HepG2 (cell line): ENCODE data around the gene ABCC8. TPM values are rescaled to one million over a fixed set of nuclear protein-coding genes. Genes with fewer than 3 reads are reported as not detected.

Experiments
- ATAC-seq: fragments of 200-7000 bp; cut with Tn5 transposase; 3 replicates; pipeline ENCODE4 v1.9.1; 2020; ENCODE audit warnings: mild to moderate bottlenecking, moderate library complexity
- BruUV-seq: library from RNA; stranded (reverse); fragments of 400-500 nt; replicated peaks from 2 replicates; lab custom pipeline; 2021; lab: Mats Ljungman, UMichigan
- CTCF ChIA-PET: fragments of 300-600 bp; formaldehyde crosslinking; extraction: SDS; loops from one replicate; lab custom pipeline; 2021; ENCODE audit warnings: low total read pairs, inconsistent platforms, low intra/inter-chr PET ratio; lab: Yijun Ruan, JAX
- POLR2A ChIA-PET: fragments of 350-600 bp; sonication (Branson Sonifier 250); formaldehyde crosslinking; loops from one replicate; lab custom pipeline; 2020; ENCODE audit warnings: antibody characterized with exemption, inconsistent platforms; lab: Yijun Ruan, JAX
- DNase-seq: peaks from one replicate; pipeline ENCODE4 v3.0.0-alpha.2; 2015; ENCODE audit warnings: low spot score
- FAIRE-seq: peaks from 3 replicates; lab custom pipeline; 2011; peaks lifted over from hg19 to GRCh38; lab: Jason Lieb, UNC
- H2AFZ ChIP-seq: one replicate; pipeline ENCODE4 v1.6.1; 2011; ENCODE audit warnings: low read length, inconsistent platforms
- H3K27ac ChIP-seq: fragments of 300-600 bp; 3 replicates; pipeline ENCODE4 v1.8.0; 2011; ENCODE audit warnings: mixed run types, mild to moderate bottlenecking, mixed read lengths, low read length, inconsistent platforms; ENCODE audit not compliant: insufficient read depth; ENCODE audit errors: extremely low read length
- H3K27me3 ChIP-seq, 2 experiments: fragments of 200-600 bp in 1 of 2; 2 replicates in 1 of 2; 3 replicates in 1 of 2; pipeline versions ENCODE4 v1.6.0 to v1.8.0; 2011; ENCODE audit warnings: low read length in 2 of 2, mild to moderate bottlenecking in 2 of 2, moderate library complexity in 2 of 2, inconsistent platforms in 1 of 2; ENCODE audit not compliant: insufficient read depth in 2 of 2, control insufficient read depth in 1 of 2
- H3K36me3 ChIP-seq, 2 experiments: fragments of 200-600 bp in 1 of 2; replicated peaks in 1 of 2; 2 replicates in 1 of 2; 3 replicates in 1 of 2; pipeline versions ENCODE4 v1.5.1 to v1.8.0; 2011; ENCODE audit warnings: low read length in 2 of 2, inconsistent platforms in 1 of 2; ENCODE audit not compliant: insufficient read depth in 2 of 2, control insufficient read depth in 1 of 2
- H3K4me1 ChIP-seq: 2 replicates; pipeline ENCODE4 v1.5.1; 2012; ENCODE audit warnings: low read length, inconsistent platforms; ENCODE audit not compliant: insufficient read depth
- H3K4me2 ChIP-seq: 2 replicates; pipeline ENCODE4 v1.6.0; 2011; ENCODE audit warnings: low read depth, low read length, inconsistent platforms
- H3K4me3 ChIP-seq, 3 experiments: fragments of 200-600 bp in 1 of 3; sonication (generic), shearing (Covaris generic) in 1 of 3; replicated peaks in 1 of 3; 2 replicates each; pipeline ENCODE4 v1.5.1; 2011 to 2016; ENCODE audit warnings: low read length in 3 of 3, inconsistent platforms in 2 of 3, low read depth in 2 of 3, mild to moderate bottlenecking in 2 of 3, control low read depth in 1 of 3, mixed read lengths in 1 of 3; ENCODE audit not compliant: insufficient read depth in 1 of 3
- H3K79me2 ChIP-seq: one replicate; pipeline ENCODE4 v1.6.1; 2011; ENCODE audit warnings: low read length, inconsistent platforms; ENCODE audit not compliant: insufficient read depth
- H3K9ac ChIP-seq: 2 replicates; pipeline ENCODE4 v1.6.0; 2011; ENCODE audit warnings: mild to moderate bottlenecking, low read depth, low read length, inconsistent platforms; ENCODE audit not compliant: insufficient read depth
- H3K9me3 ChIP-seq: 2 replicates; pipeline ENCODE4 v1.5.1; 2012; ENCODE audit warnings: mild to moderate bottlenecking, low read length
- H4K20me1 ChIP-seq: 2 replicates; pipeline ENCODE4 v1.6.0; 2011; ENCODE audit warnings: inconsistent platforms, mild to moderate bottlenecking, low read length, moderate library complexity; ENCODE audit not compliant: insufficient read depth
- ARID3A ChIP-seq: IDR thresholded peaks from 2 replicates; pipeline ENCODE4 v1.6.1; 2012; ENCODE audit warnings: low read depth, low read length, improper control_type of control experiment
- DR1 ChIP-seq: sonication (generic); formaldehyde crosslinking; IDR thresholded peaks from 2 replicates; pipeline ENCODE4 v1.8.0; 2021; ENCODE audit warnings: mild to moderate bottlenecking, missing genetic modification reagents, inconsistent platforms
- GMEB2 ChIP-seq: IDR thresholded peaks from 2 replicates; pipeline ENCODE4 v1.6.1; 2016; ENCODE audit warnings: missing biosample characterization, missing genetic modification reagents, low read depth
- HNRNPK ChIP-seq: fragments of 200-400 bp; formaldehyde crosslinking; IDR thresholded peaks from 2 replicates; pipeline ENCODE4 v1.6.1; 2018; ENCODE audit warnings: low read length, low read depth, moderate library complexity, mild to moderate bottlenecking; ENCODE audit not compliant: poor library complexity, severe bottlenecking
- JUNB ChIP-seq: sonication (generic); formaldehyde crosslinking; IDR thresholded peaks from 2 replicates; pipeline ENCODE4 v1.8.0; 2022; ENCODE audit warnings: missing genetic modification reagents, mild to moderate bottlenecking, borderline replicate concordance
- KLF9 ChIP-seq: IDR thresholded peaks from 2 replicates; pipeline ENCODE4 v1.6.1; 2016; ENCODE audit warnings: low read depth
- SUZ12 ChIP-seq: fragments of 150-350 bp; IDR thresholded peaks from 2 replicates; pipeline ENCODE4 v1.6.1; 2014; ENCODE audit warnings: low read depth, low read length
- ZFP37 ChIP-seq: sonication (generic); formaldehyde crosslinking; IDR thresholded peaks from 2 replicates; pipeline ENCODE4 v1.4.0; 2020; ENCODE audit warnings: missing genetic modification reagents, borderline replicate concordance
- ZNF18 ChIP-seq: sonication (generic); formaldehyde crosslinking; IDR thresholded peaks from 2 replicates; pipeline ENCODE4 v1.8.0; 2022; ENCODE audit warnings: mild to moderate bottlenecking, missing genetic modification reagents; ENCODE audit not compliant: insufficient replicate concordance
- ZNF235 ChIP-seq: sonication (generic); formaldehyde crosslinking; IDR thresholded peaks from 2 replicates; pipeline ENCODE4 v1.8.1; 2023; ENCODE audit warnings: mild to moderate bottlenecking, missing genetic modification reagents, borderline replicate concordance
- ZNF30 ChIP-seq: sonication (generic); formaldehyde crosslinking; IDR thresholded peaks from 2 replicates; pipeline ENCODE4 v1.5.0; 2020; ENCODE audit warnings: mild to moderate bottlenecking, missing genetic modification reagents
- ZNF362 ChIP-seq: sonication (generic); formaldehyde crosslinking; IDR thresholded peaks from 2 replicates; pipeline ENCODE4 v1.4.0; 2020; ENCODE audit warnings: missing genetic modification reagents, mild to moderate bottlenecking, borderline replicate concordance
- ZNF367 ChIP-seq: sonication (generic); formaldehyde crosslinking; IDR thresholded peaks from 2 replicates; pipeline ENCODE4 v1.4.0; 2020; ENCODE audit warnings: missing genetic modification reagents, borderline replicate concordance
- ZNF512 ChIP-seq: sonication (generic); formaldehyde crosslinking; IDR thresholded peaks from 2 replicates; pipeline ENCODE4 v1.4.0; 2020; ENCODE audit warnings: mild to moderate bottlenecking, missing genetic modification reagents
- ZNF839 ChIP-seq: sonication (generic); formaldehyde crosslinking; IDR thresholded peaks from 2 replicates; pipeline ENCODE4 v1.4.0; 2020; ENCODE audit warnings: missing genetic modification reagents, mild to moderate bottlenecking, borderline replicate concordance
- WGBS: methylation state at CpG from one replicate; pipeline ENCODE4 v1.1.6; 2017; ENCODE audit warnings: low lambda C conversion rate; 5-methylcytosine and 5-hydroxymethylcytosine counted together
- in situ Hi-C: cut with HindIII; loops from 2 replicates; pipeline ENCODE4 v1.10.0; 2017; ENCODE audit warnings: low pct_unique_long_range_greater_than_20kb; ENCODE audit not compliant: extremely low pct_ligation_motif_present
- intact Hi-C: fragments of 100-400 bp; cut with micrococcal nuclease; formaldehyde crosslinking; loops from one replicate; pipeline ENCODE4 v1.10.0; 2022; ENCODE audit not compliant: unreplicated experiment
- polyA plus RNA-seq, 8 experiments: library from polyadenylated mRNA; depleted of rRNA in 3 of 8; stranded (reverse) in 7 of 8; unstranded in 1 of 8; fragments of >200 nt; fragmentation: Illumina TruSeq in 4 of 8; extraction: Trizol in 4 of 8; gene quantifications; 2 replicates each; pipeline versions ENCODE4 v1.2.1 to v1.2.3, GENCODE V29; 2011 to 2016; ENCODE audit warnings: low read depth in 4 of 8, missing spikeins in 1 of 8, mixed read lengths in 1 of 8; ENCODE audit not compliant: insufficient read depth in 1 of 8
- total RNA-seq, 5 experiments: library from RNA; depleted of rRNA; stranded (reverse); fragments of >200 nt; fragmentation: Illumina TruSeq; extraction: Trizol; gene quantifications; 2 replicates each; pipeline ENCODE4 v1.2.3, GENCODE V29; 2016; ENCODE audit warnings: low read depth in 1 of 5

Gene ABCC8
- total and polyA plus RNA-seq, 2 of the 13 experiments (the other 11 are each of a cell fraction or from before 2014, with no cell fraction given), result not detected

- FAIRE-seq (no peak), ATAC-seq (no peak), DNase-seq (no peak)
- Histone ChIP-seq H3K27ac (no peak overlapping the region), H3K79me2 (no peaks in the 10 kb centered on the region), H3K27me3 (peaks cover 1 to 44% of the 10 kb centered on the region in 2 experiments; a peak in 3 of 5 replicates), H3K4me1 (peaks cover 9% of the 10 kb centered on the region), H3K9me3 (no peaks in the 10 kb centered on the region), H3K4me3 (no peak overlapping the region), H2AFZ (no peak overlapping the region), H3K4me2 (no peak overlapping the region), H3K36me3 (no peaks in the 10 kb centered on the region), H3K9ac (no peak overlapping the region), H4K20me1 (no peaks in the 10 kb centered on the region)
- in situ Hi-C loops (no loop called here), intact Hi-C loops (no loop called here)
- BruUV-seq, result no TSS peak
- 57% methylated on average over 4 of the region's 4 CpGs for WGBS
- ChIA-PET CTCF (no interaction called here), POLR2A (no interaction called here)
- TF ChIP-seq ZNF839 (CRISPR knock-in tag) (no peak), ZNF512 (CRISPR knock-in tag) (no peak), ARID3A (no peak), KLF9 (CRISPR knock-in tag) (no peak), HNRNPK (no peak), ZFP37 (no peak), GMEB2 (CRISPR knock-in tag) (no peak), DR1 (no peak), ZNF18 (CRISPR knock-in tag) (no peak), ZNF235 (CRISPR knock-in tag) (no peak), ZNF362 (CRISPR knock-in tag) (no peak), ZNF30 (CRISPR knock-in tag) (no peak), SUZ12 (no peak), JUNB (CRISPR knock-in tag) (no peak), ZNF367 (no peak)
Measured at GRCh38 chr11:17490938-17491337, 14.3 kb upstream of the ABCC8 start.
